PC-3 (cell line): ENCODE data around the gene NPIPB4. TPM values are rescaled to one million over a fixed set of nuclear protein-coding genes. Genes with fewer than 3 reads are reported as not detected.
"Not testable (repeated sequence)": the region's sequence is repeated elsewhere in the genome, so short reads cannot be mapped to it uniquely, and the experiment has no call there.

Source experiments
- ATAC-seq: fragments of 200-7000 bp; cut with Tn5 transposase; 2 replicates; pipeline ENCODE4 v1.9.1; 2020; ENCODE audit warnings: mild to moderate bottlenecking, moderate library complexity
- Bru-seq: library from RNA; stranded (reverse); fragments of 400-500 nt; gene quantifications from one replicate; lab custom pipeline; 2021; lab: Mats Ljungman, UMichigan
- BruChase-seq, 2 experiments: library from RNA; stranded (reverse); fragments of 400-500 nt; gene quantifications; one replicate each; lab custom pipeline; 2021; lab: Mats Ljungman, UMichigan
- BruUV-seq: library from RNA; stranded (reverse); fragments of 400-500 nt; replicated peaks from 2 replicates; lab custom pipeline; 2021; lab: Mats Ljungman, UMichigan
- CTCF ChIA-PET: fragments of 300-600 bp; sonication (Branson Sonifier 250); formaldehyde crosslinking; loops from one replicate; lab custom pipeline; 2022; ENCODE audit warnings: antibody characterized with exemption; lab: Charles Lee
- POLR2A ChIA-PET: fragments of 300-600 bp; sonication (Branson Sonifier 250); formaldehyde crosslinking; loops from one replicate; lab custom pipeline; 2022; ENCODE audit warnings: antibody characterized with exemption; ENCODE audit not compliant: unreplicated experiment; lab: Charles Lee
- DNase-seq: peaks from one replicate; pipeline ENCODE4 v3.0.0-alpha.2; 2015
- H2AFZ ChIP-seq: fragments of 300-600 bp; sonication (generic); 2 replicates; pipeline ENCODE4 v1.6.0; 2016; ENCODE audit warnings: antibody characterized with exemption, low read length
- H3F3A ChIP-seq: fragments of 300-600 bp; sonication (generic); one replicate; pipeline ENCODE4 v1.6.0; 2017; ENCODE audit warnings: antibody characterized with exemption, low read length, control low read depth, mild to moderate bottlenecking; ENCODE audit not compliant: unreplicated experiment
- H3K27ac ChIP-seq: fragments of 300-600 bp; sonication (generic); 2 replicates; pipeline ENCODE4 v1.5.1; 2016; ENCODE audit warnings: mild to moderate bottlenecking, low read length
- H3K27me3 ChIP-seq: fragments of 300-600 bp; sonication (generic); 2 replicates; pipeline ENCODE4 v1.6.1; 2016; ENCODE audit warnings: low read length, mixed read lengths
- H3K36me3 ChIP-seq: fragments of 300-600 bp; sonication (generic); 2 replicates; pipeline ENCODE4 v1.6.1; 2016; ENCODE audit warnings: low read depth, mixed run types, low read length, mixed read lengths
- H3K4me1 ChIP-seq: fragments of 300-600 bp; sonication (generic); 2 replicates; pipeline ENCODE4 v1.5.1; 2016; ENCODE audit warnings: low read length; ENCODE audit not compliant: insufficient read depth
- H3K4me2 ChIP-seq: fragments of 300-600 bp; sonication (generic); 2 replicates; pipeline ENCODE4 v1.6.0; 2016; ENCODE audit warnings: low read length
- H3K4me3 ChIP-seq: fragments of 300-600 bp; sonication (generic); 2 replicates; pipeline ENCODE4 v1.5.1; 2016; ENCODE audit warnings: mild to moderate bottlenecking, low read length, mixed read lengths
- H3K79me2 ChIP-seq: fragments of 300-600 bp; sonication (generic); 2 replicates; pipeline ENCODE4 v1.6.1; 2017; ENCODE audit warnings: low read length, mixed read lengths
- H3K9ac ChIP-seq: fragments of 300-600 bp; sonication (generic); 2 replicates; pipeline ENCODE4 v1.6.0; 2016; ENCODE audit warnings: mild to moderate bottlenecking, low read length
- H3K9me2 ChIP-seq: fragments of 300-600 bp; sonication (generic); replicated peaks from 2 replicates; pipeline ENCODE4 v1.6.1; 2016; ENCODE audit warnings: mixed run types, low read length, mixed read lengths
- H3K9me3 ChIP-seq: fragments of 300-600 bp; sonication (generic); 2 replicates; pipeline ENCODE4 v1.6.1; 2016; ENCODE audit warnings: low read length, mixed read lengths
- H4K20me1 ChIP-seq: fragments of 300-600 bp; sonication (generic); 2 replicates; pipeline ENCODE4 v1.6.1; 2016; ENCODE audit warnings: low read length, mixed read lengths
- intact Hi-C: fragments of 100-400 bp; cut with micrococcal nuclease; formaldehyde crosslinking; loops from 2 replicates; pipeline ENCODE4 v1.9.0; 2023
- long read RNA-seq: library from polyadenylated mRNA; unstranded; transcript quantifications from one replicate; pipeline ENCODE4 v2.0.0, GENCODE V29; 2021; ENCODE audit not compliant: unreplicated experiment
- total RNA-seq: library from RNA; depleted of rRNA; stranded (reverse); fragments of >200 nt; gene quantifications from 2 replicates; pipeline ENCODE4 v1.2.3, GENCODE V29; 2014; rRNA removed

The NPIPB4 gene
- 17.2 and 18.4 TPM in 2 replicates for total RNA-seq
- percentile 55 among the genes with signal in this experiment for Bru-seq, nascent RNA
- percentile 72 among the genes with signal in this experiment for BruChase-seq, experiment 1, labeled RNA remaining after a 6-hour chase
- BruChase-seq, experiment 2, labeled RNA remaining after a 2-hour chase, result percentile 71 among the genes with signal in this experiment
- long read RNA-seq, partial matches to known transcripts, result 0 of 13 reads
- long read RNA-seq, other reads (novel, unspliced or antisense), result 13 of 13 reads

DNA sequence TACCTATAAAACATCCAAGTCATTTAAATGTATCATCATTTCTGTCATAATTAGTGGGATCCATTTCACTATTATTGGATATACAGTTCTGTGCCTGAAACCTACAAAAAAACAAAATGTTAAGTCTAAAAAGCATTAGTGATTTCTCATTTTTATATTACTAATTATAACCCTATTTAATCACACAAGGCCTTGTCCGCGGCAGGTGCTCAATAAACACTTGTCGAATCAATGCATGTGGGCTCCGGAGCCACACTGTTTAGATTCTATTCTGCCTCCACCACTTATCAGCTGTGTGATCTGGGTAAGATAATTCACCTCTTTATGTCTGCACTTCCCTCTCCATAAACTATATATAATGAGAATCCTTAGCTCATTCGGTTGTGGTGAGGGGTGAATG lies at the start of gene NPIPB4:
NPIPB4 (minus strand) TSS at position 101 of the 400 bp plus-strand sequence. CDS start 378 bp downstream, outside the sequence.
- H3K9me3 ChIP-seq, H4K20me1 ChIP-seq, intact Hi-C loops, H3K27me3 ChIP-seq, H3K36me3 ChIP-seq, BruUV-seq, H3K27ac ChIP-seq, H3K4me2 ChIP-seq, DNase-seq, CTCF ChIA-PET, H3K79me2 ChIP-seq, H3K9ac ChIP-seq, H3K9me2 ChIP-seq, H3F3A ChIP-seq, H3K4me3 ChIP-seq, H2AFZ ChIP-seq, ATAC-seq, H3K4me1 ChIP-seq, POLR2A ChIA-PET: not testable (repeated sequence)

GRCh38 chr16:21898998-21899397 lies 41.4 kb upstream of the NPIPB4 start:
- POLR2A ChIA-PET, DNase-seq, H3K9me2 ChIP-seq, H3K27ac ChIP-seq, H4K20me1 ChIP-seq, ATAC-seq, H3K4me3 ChIP-seq, H3K27me3 ChIP-seq, H3K9ac ChIP-seq, intact Hi-C loops, H3K4me1 ChIP-seq, H3K79me2 ChIP-seq, H2AFZ ChIP-seq, CTCF ChIA-PET, H3F3A ChIP-seq, BruUV-seq, H3K36me3 ChIP-seq, H3K9me3 ChIP-seq, H3K4me2 ChIP-seq: not testable (repeated sequence)

GRCh38 chr16:21881988-21882387 lies 24.4 kb upstream of the NPIPB4 start:
- H3F3A ChIP-seq, POLR2A ChIA-PET, BruUV-seq, CTCF ChIA-PET, DNase-seq, H3K4me3 ChIP-seq, H3K79me2 ChIP-seq, H3K4me2 ChIP-seq, H3K9ac ChIP-seq, H3K27me3 ChIP-seq, H3K9me2 ChIP-seq, H4K20me1 ChIP-seq, intact Hi-C loops, H3K36me3 ChIP-seq, H3K9me3 ChIP-seq, H3K27ac ChIP-seq, H2AFZ ChIP-seq, ATAC-seq, H3K4me1 ChIP-seq: not testable (repeated sequence)

- H3K4me3 ChIP-seq, ATAC-seq, BruUV-seq, intact Hi-C loops, H3K27ac ChIP-seq, H3F3A ChIP-seq, POLR2A ChIA-PET, H3K4me2 ChIP-seq, H3K79me2 ChIP-seq, H2AFZ ChIP-seq, H3K9me2 ChIP-seq, H3K36me3 ChIP-seq, H4K20me1 ChIP-seq, CTCF ChIA-PET, H3K9me3 ChIP-seq, DNase-seq, H3K4me1 ChIP-seq, H3K9ac ChIP-seq, H3K27me3 ChIP-seq: not testable (repeated sequence)
Observed at GRCh38 chr16:21837186-21837585, 20.4 kb downstream of the NPIPB4 start.

DNA sequence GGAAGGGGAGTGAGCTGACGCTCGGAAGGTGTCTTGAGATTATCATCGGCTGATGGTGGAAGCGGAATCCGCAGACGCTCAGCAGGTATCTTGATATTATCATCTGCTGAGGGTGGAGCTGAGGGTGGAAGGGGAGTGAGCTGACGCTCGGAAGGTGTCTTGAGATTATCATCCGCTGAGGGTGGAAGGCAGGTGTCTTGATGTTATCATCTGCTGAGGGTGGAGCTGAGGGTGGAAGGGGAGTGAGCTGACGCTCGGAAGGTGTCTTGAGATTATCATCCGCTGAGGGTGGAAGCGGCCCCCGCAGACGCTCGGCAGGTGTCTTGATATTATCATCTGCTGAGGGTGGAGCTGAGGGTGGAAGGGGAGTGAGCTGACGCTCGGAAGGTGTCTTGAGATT lies 21.2 kb downstream of the NPIPB4 start:
- H3K9me3 ChIP-seq, ATAC-seq, H3K36me3 ChIP-seq, H2AFZ ChIP-seq, H3K4me3 ChIP-seq, BruUV-seq, H3K9ac ChIP-seq, H3K27ac ChIP-seq, H3K79me2 ChIP-seq, DNase-seq, H3K4me1 ChIP-seq, H3K9me2 ChIP-seq, intact Hi-C loops, CTCF ChIA-PET, H3K27me3 ChIP-seq, H3F3A ChIP-seq, H4K20me1 ChIP-seq, H3K4me2 ChIP-seq, POLR2A ChIA-PET: not testable (repeated sequence)

DNA sequence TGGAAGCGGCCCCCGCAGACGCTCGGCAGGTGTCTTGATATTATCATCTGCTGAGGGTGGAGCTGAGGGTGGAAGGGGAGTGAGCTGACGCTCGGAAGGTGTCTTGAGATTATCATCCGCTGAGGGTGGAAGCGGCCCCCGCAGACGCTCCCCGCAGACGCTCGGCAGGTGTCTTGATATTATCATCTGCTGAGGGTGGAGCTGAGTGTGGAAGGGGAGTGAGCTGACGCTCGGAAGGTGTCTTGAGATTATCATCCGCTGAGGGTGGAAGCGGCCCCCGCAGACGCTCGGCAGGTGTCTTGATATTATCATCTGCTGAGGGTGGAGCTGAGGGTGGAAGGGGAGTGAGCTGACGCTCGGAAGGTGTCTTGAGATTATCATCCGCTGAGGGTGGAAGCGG lies 21.8 kb downstream of the NPIPB4 start:
- H3K4me2 ChIP-seq, POLR2A ChIA-PET, ATAC-seq: not testable (repeated sequence)

More for the DNA sequence above, 21.8 kb downstream of the NPIPB4 start:
- H3K27ac ChIP-seq, H3K27me3 ChIP-seq, H4K20me1 ChIP-seq, H3K9me3 ChIP-seq, CTCF ChIA-PET, H3K4me1 ChIP-seq, intact Hi-C loops, H3K9ac ChIP-seq, H3K36me3 ChIP-seq, H3K9me2 ChIP-seq, H2AFZ ChIP-seq, H3K79me2 ChIP-seq, H3F3A ChIP-seq, DNase-seq, H3K4me3 ChIP-seq: not testable (repeated sequence)
- TSS peak; percentile 85 for BruUV-seq
